Coronary artery (tissue), 2 donors: Measurements from ENCODE around the gene TMEM117.
"Not testable (repeated sequence)": the region's sequence is repeated elsewhere in the genome, so short reads cannot be mapped to it uniquely, and the experiment has no call there.

ENCODE experiments used
- DNase-seq: peaks from one replicate; pipeline ENCODE4 v3.0.0-alpha.2; 2017; ENCODE audit warnings: low spot score
- H3K27ac ChIP-seq, 2 donors: fragments of 200-600 bp; sonication (generic); one replicate each; pipeline ENCODE4 v1.5.1; 2016 to 2019
- H3K4me3 ChIP-seq: fragments of 200-600 bp; sonication (generic); 2 replicates; pipeline ENCODE4 v1.5.1; 2016; ENCODE audit warnings: mild to moderate bottlenecking, moderate library complexity
- CTCF ChIP-seq: fragments of 200-600 bp; sonication (generic); IDR thresholded peaks from one replicate; pipeline ENCODE4 v1.5.1; 2019; ENCODE audit warnings: antibody characterized with exemption

Gene TMEM117

GRCh38 chr12:44034906-44035305 is 199.0 kb downstream of the TMEM117 start:
- H3K27ac ChIP-seq = no peak overlapping the region
- DNase-seq = no peak

GRCh38 chr12:44036875-44037443 is 201.1 kb downstream of the TMEM117 start:
- H3K4me3 ChIP-seq = no peak overlapping the region
- DNase-seq = no peak
- no peak overlapping the region for H3K27ac ChIP-seq
- TF ChIP-seq CTCF = no peak

More at GRCh38 chr12:44034906-44035305, 199.0 kb downstream of the TMEM117 start:
- no peak for TF ChIP-seq CTCF
- H3K4me3 ChIP-seq = no peak overlapping the region

GRCh38 chr12:44038411-44038810 is 202.5 kb downstream of the TMEM117 start:
- no peak for DNase-seq
- no peak for TF ChIP-seq CTCF
- H3K4me3 ChIP-seq = no peak overlapping the region
- no peak overlapping the region for H3K27ac ChIP-seq

GRCh38 chr12:44044491-44044890 is 208.6 kb downstream of the TMEM117 start:
- not testable (repeated sequence) for H3K27ac ChIP-seq, DNase-seq, H3K4me3 ChIP-seq

GRCh38 chr12:44046732-44047417 is 211.0 kb downstream of the TMEM117 start:
- no peak for DNase-seq
- TF ChIP-seq CTCF = no peak
- H3K27ac ChIP-seq = no peak overlapping the region
- H3K4me3 ChIP-seq = no peak overlapping the region

- no peak for DNase-seq
- no peak for TF ChIP-seq CTCF
- no peak overlapping the region for H3K27ac ChIP-seq
- H3K4me3 ChIP-seq = no peak overlapping the region
Observed at GRCh38 chr12:44052554-44052953, 216.7 kb downstream of the TMEM117 start.

- TF ChIP-seq CTCF = no peak
- Histone ChIP-seq H3K27ac (no peak overlapping the region), H3K4me3 (no peak overlapping the region)
- DNase-seq = no peak
Observed at GRCh38 chr12:44053549-44054127, 217.8 kb downstream of the TMEM117 start.
